Smooth muscle cell of the brain vasculature (primary cell): ENCODE data around the gene RBM19.
A peak's percentile ranks its signal among the peaks of the same experiment; 100 is the strongest.

Experiments used
- DNase-seq: peaks from one replicate; pipeline ENCODE4 v3.0.0-alpha.2; 2012; ENCODE audit warnings: low read depth, low spot score

Gene RBM19

DNA sequence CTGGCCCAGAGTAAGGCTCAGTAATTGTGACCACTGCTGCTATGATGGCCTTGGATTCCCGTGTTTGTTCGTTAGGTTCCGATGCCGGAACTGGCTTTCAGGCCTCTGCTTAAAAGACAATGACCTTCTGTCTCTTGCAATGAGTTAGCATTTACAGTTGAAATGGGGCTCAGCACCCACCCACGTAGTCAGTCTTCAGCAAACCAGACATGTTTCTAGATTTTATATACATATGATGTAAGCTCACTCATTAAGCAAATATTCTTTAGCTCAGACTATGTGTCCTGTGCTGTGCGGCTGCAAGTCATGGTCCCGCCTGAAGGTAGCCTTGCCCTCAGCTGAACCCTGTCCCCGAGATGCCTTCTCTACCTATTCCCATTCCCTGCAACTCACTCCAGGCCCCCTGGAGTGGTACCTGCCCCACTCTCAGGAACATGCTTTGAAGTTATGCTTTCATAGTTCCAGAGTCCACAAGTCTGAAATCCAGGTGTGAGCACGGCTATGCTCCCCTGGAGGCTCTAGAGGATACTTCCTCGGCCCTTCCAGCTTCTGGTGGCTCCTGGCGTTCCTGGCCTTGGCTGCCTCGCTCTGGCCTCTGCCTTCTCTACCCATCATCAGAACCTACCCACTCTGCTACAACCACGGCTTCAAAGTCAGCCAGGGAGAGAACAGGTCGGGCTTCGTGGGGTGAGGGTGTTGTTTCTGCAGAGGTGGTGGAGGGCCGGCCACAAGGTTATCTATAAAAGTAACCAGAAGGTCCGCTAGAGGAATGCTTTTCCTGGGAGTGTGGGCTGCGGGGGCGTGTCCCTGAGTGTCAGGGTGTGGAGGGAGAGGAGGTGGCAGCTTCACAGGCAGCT, 157.8 kb downstream of the RBM19 start:
- no peak for DNase-seq

DNA sequence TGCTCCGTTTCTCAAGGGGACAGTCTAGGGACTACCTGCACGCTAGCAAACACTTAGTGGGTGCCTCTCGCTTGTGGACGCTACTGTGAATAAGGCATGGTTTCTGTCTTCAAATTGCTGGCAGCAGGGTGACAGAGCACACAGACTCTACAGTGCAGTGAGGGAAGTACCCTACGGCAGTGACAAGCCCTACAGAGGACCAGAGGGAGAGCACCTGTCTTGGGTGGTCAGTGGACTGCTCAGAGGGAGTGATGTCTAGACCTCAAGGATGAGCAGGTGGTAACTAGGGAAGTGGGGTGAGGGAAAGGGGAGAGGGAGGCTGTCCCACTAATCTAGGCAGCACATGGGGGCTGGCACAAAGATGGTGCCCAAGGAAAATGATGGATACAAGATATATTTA, 160.5 kb downstream of the RBM19 start:
- no peak for DNase-seq

DNA sequence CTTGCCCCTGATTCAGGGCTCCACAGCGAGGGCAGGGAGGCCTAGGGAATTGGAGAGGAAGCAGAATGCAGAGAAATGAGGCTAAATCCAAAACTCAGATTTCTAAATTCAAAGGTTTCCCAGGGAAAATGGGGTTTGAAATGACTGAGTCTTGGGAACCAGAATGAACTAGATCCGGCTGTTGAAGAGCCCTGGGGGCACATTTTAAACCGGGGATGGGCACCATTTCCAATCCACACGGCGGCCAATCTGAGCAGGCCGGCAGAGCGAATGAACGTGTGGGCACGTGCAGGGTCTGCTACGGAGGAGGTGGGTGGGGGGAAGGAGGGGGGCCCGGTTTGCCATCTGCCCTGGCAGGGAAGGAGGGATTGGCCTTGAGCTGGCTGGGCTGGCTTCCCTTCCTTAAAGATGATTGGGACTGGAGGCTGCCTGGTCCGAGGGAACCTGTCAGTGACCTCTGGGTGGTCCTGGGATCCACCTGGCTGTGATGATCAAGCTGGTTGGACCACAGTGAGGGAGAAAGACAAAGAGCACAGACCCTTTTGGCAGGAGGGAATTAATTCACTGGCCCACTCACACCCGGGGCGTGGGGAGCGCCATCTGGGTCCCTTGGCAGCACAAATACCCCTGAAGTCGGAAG, 161.0 kb downstream of the RBM19 start:
- DNase-seq, result no peak

DNA sequence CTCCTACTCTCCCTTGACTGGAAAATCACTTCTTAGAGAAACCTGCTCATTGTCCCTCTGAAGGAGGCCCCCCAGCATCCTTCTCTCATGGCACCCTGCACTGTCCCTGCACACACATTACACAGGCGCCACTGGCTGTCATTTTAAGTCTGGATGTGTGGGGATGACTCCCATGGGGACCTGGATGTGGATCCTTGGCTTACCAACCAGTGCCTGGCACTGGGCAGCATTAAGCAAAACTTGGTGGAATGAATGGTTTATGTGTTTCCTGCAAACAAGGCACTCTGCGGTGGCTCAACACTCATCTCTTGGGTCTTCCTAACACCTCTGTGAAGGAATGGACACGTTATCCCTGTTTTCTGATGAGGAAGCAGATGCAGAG, 162.4 kb downstream of the RBM19 start:
- DNase-seq, result no peak

DNA sequence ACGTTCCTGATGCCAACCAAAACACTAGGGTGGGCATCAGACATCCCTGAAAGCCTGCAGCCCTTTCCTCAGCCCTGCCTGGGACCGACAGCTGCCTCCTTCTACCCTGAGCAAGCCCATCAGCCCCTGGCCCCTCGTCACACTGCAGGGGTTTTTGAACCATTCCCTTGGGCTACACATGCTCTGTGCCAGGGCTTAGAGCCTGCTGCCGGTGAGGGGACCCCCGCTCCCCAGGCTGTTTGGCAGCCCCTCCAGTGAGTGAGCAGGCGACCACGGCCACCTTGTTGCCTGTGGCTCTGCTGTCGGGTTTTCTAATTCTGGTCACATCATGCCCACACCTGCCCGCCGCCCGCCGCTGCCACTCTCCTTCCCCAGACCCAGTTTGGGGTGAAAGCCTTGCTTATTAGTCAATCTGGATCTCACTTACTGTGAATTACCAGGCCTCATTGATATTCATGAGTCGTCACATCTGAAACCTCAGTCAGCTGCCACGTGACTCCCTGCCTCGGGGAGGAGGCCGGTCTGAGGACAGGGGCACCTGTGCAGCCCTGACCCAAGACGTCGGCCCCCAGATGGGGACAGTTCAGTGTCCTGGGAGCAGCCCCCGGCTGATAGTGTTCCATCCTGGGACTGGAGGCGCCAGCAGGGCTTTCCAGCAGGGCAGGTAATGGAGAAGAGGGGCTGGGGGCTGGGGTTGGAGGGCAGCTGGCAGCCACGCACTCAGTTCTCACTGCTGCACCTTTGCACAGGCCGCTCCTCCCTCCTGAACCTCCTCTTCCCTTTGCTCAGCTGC, 163.0 kb downstream of the RBM19 start:
- DNase-seq, result no peak

DNA sequence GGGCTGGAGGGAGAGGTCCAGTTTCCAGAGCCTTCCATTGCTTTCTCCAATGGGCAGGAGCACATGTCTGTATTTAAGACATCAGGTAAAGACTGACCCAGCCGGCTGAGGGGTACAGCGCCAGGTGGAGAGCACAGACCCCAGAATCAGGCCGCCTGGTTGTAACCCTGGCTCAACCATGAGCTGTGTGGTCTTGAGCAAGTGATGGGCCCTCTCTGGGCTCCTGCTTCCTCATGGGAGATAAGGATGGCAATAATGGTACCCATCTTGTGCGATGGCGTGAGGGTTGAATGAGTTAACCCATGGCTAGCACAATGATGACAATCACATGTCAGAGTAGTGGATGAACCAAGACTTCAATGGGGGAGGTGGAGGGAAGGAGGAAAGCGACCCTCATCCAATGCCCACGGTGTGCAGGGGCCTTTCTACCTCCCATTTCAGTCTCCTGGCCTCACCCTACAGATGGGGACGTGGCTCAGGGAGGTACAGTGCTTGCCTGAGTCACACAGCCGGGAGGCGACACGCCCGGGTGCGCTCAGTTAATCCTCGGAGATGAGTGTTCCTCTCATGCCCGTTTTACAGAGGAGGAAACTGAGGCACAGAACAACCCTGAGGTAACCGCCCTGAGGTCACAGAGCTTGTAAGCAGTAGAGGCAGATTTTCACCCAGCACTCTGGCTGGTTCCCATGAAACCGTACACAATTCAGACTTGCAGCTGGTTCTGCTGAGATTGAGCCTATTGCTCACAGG, 163.9 kb downstream of the RBM19 start:
- no peak for DNase-seq

DNA sequence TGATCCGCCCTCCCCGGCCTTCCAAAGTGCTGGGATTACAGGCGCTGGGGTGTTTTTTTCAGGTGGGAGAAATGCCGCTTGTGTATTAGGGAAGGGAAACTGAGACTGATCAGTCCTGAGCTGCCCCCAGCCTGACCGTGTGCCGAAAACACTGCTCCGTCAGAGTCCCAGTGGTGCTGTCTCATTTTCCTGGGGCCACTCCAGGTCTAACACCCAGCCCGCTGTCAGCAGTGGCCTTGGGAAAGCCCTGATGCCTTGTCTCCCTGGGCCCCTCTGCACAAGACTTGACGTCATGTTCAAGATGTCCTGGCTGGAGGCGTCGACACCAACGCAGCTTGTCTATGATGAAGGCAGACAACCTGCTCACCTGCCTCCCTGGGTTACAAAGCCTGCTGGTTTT, 165.9 kb downstream of the RBM19 start:
- DNase-seq, result no peak

DNA sequence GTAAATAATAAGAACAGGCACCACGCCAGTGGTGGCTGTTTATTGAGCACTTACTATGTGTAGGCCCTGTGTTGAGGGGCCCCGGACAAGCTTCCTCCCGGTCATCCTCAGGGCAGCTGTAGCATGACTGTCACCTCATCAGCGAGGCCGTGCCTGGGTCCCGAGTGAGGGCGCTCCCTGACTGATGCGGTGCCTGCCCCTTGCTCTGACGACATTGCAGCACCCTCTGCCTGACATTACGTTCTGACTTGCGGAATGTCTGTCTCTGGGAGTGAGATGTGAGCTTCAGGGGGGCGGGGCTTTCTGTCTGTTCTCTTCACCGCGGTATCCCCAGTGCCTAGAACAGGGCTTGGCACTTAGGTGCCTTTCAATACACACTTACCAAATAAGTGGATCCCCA, 167.6 kb downstream of the RBM19 start:
- no peak for DNase-seq

DNA sequence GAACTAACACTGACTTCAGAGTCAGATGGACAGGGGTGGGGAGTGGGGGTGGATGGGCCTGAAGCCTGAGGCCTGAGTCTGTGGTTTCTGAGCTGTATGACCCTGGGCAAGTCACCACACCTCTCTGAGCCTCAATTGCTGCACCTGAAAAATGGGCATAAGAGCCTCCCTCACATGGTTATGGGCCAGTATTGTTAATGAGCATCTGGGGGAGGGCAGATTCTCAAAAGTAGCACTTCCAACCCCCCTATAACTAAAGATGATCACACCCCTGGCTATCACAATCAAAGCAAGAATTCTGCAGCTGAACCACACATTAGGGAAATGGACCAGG, 168.6 kb downstream of the RBM19 start:
- no peak for DNase-seq

DNA sequence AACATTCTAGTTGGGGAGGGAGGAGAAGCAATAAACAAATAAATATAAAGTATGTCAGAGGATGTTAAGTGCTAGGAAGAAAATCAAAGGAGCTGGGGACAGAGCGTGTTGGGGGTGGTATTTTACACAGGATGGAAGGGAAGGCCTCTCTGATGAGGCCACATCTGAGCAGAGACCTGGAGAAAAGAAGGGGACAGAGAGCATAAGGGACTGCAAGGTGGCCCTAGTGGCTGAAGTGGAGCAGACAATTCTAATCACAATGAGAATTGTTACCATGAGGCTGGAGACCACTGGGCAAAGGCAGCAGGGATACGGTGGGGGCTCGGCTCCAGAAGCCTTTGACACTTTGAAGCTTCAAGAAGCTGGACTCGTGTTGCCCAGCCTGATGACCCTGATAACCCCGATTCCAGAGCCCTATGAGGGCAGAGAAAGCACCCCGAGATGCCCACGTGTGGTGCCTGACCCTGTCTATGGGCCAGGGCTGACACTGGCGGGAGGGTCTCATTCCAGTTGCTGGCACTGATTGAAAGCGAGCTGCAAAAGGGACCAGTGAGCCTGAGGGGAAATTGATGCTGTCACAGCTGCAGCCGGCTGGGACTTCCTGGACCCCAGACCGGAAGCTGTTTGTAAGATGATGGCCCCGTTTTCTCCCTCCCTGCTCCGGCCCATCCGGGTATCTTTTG, 169.1 kb downstream of the RBM19 start:
- DNase-seq, result no peak

DNA sequence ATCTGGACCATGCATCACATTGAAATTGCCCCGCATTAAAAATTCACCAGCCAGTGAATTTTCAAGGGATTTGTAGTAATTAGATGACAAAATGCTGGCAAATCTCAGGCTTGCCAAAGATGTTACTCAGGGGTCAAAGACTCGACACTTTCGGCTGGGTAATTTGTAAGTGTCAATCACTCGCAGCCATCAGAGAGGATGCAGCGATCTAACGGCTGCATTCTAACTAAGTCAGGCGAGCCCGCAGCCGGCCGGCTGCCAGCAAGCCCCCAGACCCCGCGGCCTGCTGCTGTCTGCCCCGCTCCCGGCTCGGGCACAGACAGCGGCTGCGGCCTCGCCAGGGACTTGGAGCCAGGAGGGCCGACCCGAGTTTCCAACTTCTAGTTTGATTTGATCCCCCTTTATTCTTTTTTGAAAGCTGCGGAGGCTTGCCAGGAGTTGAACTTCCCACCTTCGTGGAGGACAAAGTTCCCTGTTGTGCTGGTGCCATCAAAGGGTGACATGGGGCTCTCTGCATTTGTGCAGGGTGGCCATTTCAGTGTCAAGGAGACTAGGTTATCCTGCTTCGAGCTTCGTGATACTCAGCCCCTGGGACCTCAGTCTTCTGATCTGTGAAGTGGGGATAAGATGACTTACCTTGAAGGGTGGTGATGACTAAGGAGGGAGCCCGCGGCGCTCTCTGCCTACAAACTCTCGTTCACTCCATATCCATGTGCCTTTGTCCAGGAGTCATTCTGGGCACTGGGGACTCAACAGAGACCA, 169.9 kb downstream of the RBM19 start:
- DNase-seq, result no peak

DNA sequence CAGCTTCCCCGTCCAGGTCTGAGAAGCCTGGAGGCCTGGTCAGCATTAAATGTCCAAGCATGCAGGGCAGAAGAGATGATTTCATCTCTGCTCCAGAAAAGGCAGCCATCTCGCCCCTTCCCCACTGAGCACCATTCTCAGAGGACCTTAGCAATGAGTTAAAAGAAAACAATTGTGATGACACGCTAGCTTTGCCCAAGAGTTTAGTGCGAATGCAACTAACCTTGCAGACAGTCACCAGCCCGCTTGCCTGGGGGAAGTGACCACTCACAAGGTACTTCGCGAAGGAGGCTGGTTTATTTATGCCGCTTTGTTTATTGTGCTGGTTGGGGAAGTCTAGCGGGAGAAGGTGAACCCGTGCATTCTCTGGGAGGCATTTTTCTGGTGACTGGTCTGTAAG, 170.7 kb downstream of the RBM19 start:
- no peak for DNase-seq

DNA sequence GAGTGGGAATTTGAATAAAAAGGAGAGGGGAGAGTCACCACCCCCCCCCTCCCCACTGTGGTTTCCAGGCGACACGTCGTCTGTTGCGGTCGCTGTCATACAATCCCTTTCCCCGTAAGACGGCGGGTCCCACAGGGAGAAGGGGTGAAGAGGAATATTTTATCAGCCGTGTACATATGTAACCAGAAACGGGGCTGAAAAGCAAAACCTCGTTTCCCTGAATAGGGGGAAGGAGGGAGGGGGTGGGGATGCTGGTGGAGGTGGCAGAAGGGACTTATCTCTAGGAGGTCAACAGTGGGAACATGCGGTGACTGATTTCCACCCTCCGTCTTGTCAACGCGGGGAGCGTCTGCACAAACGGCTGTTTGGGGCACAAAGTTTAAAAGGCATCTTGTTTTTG, 171.4 kb downstream of the RBM19 start:
- no peak for DNase-seq

DNA sequence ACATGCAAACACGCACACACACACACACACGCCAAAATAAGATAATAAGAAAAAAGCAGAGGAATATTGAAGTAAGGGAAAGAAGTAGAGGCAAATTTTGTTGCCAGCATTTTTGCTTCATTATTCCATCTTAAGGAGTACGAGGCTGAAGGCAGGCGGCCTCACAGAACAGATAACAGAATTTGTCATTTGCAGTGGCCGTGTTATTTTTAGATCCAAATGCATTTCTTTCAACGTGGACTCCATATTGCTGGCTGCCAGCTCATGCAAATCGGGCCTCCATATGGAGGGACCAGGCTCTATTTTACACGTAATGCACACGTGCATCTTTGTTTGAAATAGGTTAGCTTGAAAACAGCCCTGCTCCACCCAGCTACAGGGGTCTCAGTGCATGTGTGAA, 172.9 kb downstream of the RBM19 start:
- no peak for DNase-seq

DNA sequence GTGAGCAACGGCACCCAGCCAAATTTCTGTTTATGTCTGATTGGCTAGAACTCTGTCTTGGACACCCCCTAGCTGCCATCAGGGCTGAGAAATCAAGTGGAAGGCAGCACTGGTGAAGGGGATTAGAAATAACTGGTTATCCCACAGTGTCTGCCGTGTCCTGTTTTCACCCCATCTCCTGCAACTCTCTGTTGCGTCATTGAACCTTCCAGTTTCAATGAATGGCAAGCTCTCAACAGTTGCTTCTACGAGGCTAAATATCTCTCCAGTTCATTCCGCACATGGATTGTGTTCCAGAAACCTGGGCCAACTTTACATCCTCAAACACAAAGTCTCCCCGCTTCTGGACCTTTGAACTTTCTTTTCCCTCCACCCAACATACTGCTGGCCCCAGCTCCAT, 173.7 kb downstream of the RBM19 start:
- no peak for DNase-seq

DNA sequence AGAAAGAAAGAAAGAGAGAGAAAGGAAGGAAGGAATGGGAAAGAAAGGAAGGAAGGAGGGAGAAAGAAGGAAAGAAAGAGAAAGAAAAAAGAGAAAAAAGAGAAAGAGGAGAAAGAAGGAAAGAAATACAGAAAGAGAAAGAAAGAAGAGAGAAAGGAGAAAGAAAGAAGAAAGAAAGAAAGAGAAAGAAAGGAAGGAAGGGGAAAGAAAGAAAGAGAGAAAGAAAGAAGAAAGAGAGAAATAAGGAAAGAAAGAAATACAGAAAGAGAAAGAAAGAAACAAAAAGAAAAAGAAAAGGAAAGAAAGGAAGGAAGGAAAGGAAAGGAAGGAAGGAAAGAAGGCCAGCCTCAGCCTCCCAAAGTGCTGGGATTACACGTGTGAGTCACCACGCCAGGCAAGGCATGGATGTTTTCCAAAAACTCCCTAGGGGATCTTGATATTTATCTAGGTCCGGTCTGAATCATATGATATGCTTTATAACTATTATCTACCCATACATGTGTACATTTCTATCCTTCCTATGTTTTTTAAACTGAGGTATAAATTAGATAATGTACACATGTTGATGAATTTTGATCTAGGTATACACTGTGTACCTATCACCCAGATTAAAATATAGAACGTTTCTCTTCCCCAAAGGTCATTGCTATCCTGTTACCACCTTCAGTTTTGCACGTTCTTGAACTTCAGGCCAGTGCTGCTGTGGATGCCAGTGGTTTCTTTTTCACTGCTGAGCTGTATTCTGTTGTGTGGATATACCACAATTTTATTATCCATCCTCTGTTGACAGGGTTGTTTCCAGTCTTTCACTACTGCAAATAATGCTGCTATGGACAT, 177.9 kb downstream of the RBM19 start:
- peak; percentile 13 for DNase-seq

DNA sequence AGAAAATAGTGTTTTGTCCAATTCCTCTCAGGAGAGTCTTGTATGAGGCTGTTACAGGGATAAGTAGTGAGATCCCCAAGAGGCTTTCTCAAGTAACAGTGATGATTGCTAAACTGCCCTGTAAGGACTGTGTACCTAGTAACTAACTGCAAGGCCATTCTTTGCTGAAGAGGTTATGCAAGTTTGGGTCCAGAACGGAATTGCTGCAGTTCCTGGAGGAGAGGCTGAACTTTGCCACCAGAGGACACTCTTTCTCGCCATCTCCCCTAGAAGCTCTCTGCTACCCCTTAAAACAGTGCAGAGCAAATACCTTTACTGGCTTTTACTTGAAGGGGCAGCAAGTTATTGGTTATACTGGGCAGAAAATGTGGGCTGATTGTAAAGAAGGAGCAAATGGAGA, 180.0 kb downstream of the RBM19 start:
- no peak for DNase-seq

DNA sequence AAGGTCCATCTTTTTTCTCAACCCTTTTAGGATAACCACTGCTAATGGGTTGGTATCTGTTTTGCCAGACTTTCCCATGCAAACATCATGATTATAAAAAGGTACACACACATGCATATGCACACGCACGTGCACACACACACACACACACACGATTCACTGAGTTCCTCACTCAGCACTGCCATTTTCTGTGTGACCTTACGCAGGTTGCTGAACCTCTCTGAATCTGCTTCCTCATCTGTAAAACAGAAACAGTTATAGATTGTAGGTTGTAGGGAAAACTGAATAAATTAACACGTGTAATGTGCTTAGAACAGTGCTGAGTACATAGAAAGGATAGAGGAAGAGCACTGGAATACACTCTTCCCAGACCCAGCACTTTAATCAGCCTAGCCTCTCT, 182.3 kb downstream of the RBM19 start:
- no peak for DNase-seq

DNA sequence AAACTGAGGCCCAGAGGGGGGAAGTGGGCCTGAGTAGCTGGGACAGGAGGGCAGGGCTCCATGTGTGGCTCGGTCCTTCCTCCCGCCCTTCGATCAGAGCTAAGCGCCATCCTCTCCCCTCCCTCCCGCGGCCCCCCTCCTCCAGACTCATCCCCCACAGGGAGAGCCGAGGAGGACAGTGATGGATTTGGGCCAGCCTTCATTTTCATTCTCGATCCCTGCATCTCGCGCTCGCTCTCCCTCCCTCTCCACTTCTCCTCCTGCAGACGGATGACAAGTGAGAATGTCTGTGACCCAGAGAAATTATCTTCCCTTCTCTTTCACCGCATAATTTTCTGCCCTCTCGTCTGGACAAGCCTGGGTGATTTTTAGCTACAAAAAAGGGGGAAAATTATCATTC, 183.3 kb downstream of the RBM19 start:
- no peak for DNase-seq
